Astrocyte (in vitro differentiated cells and primary cell): ENCODE results near the gene NRG3. TPM values are rescaled to one million over a fixed set of nuclear protein-coding genes. Genes with fewer than 3 reads are reported as not detected.

Experiments
- DNase-seq: peaks from one replicate; pipeline ENCODE4 v3.0.0-alpha.2; 2010; ENCODE audit warnings: low read depth
- FAIRE-seq: peaks from 2 replicates; lab custom pipeline; 2011; peaks lifted over from hg19 to GRCh38; lab: Jason Lieb, UNC
- H2AFZ ChIP-seq: 2 replicates; pipeline ENCODE4 v1.6.0; 2012; ENCODE audit warnings: low read depth, low read length, inconsistent platforms
- H3K27ac ChIP-seq: 2 replicates; pipeline ENCODE4 v1.5.1; 2011; ENCODE audit warnings: low read depth, low read length, inconsistent platforms
- H3K27me3 ChIP-seq: 2 replicates; pipeline ENCODE4 v1.6.0; 2011; ENCODE audit warnings: low read length, inconsistent platforms; ENCODE audit not compliant: insufficient read depth
- H3K36me3 ChIP-seq: 2 replicates; pipeline ENCODE4 v1.5.1; 2011; ENCODE audit warnings: low read length, inconsistent platforms; ENCODE audit not compliant: insufficient read depth
- H3K4me1 ChIP-seq: 2 replicates; pipeline ENCODE4 v1.5.1; 2011; ENCODE audit warnings: low read length, inconsistent platforms; ENCODE audit not compliant: insufficient read depth
- H3K4me2 ChIP-seq: 2 replicates; pipeline ENCODE4 v1.6.0; 2012; ENCODE audit warnings: low read length, inconsistent platforms
- H3K4me3 ChIP-seq: 2 replicates; pipeline ENCODE4 v1.5.1; 2011; ENCODE audit warnings: low read depth, mild to moderate bottlenecking, low read length, inconsistent platforms; ENCODE audit not compliant: insufficient read depth
- H3K79me2 ChIP-seq: 2 replicates; pipeline ENCODE4 v1.6.0; 2012; ENCODE audit warnings: mild to moderate bottlenecking, low read length, inconsistent platforms; ENCODE audit not compliant: insufficient read depth
- H3K9ac ChIP-seq: 2 replicates; pipeline ENCODE4 v1.6.0; 2012; ENCODE audit warnings: mild to moderate bottlenecking, low read length, inconsistent platforms
- H3K9me3 ChIP-seq: 2 replicates; pipeline ENCODE4 v1.5.1; 2012; ENCODE audit warnings: low read depth, mild to moderate bottlenecking, low read length, inconsistent platforms; ENCODE audit not compliant: insufficient read depth
- H4K20me1 ChIP-seq: 2 replicates; pipeline ENCODE4 v1.6.0; 2012; ENCODE audit warnings: low read length, inconsistent platforms; ENCODE audit not compliant: insufficient read depth
- H3K27ac Mint-ChIP-seq: one replicate; pipeline ENCODE4 v1.8.0; 2021; ENCODE audit warnings: mild to moderate bottlenecking, mixed read lengths; ENCODE audit not compliant: unreplicated experiment
- H3K27me3 Mint-ChIP-seq: one replicate; pipeline ENCODE4 v1.8.0; 2021; ENCODE audit warnings: low read depth, mixed read lengths; ENCODE audit not compliant: unreplicated experiment
- H3K36me3 Mint-ChIP-seq: one replicate; pipeline ENCODE4 v1.8.0; 2021; ENCODE audit warnings: low read depth, mixed read lengths; ENCODE audit not compliant: unreplicated experiment
- H3K4me1 Mint-ChIP-seq: one replicate; pipeline ENCODE4 v1.8.0; 2021; ENCODE audit warnings: low read depth, mixed read lengths; ENCODE audit not compliant: unreplicated experiment
- H3K4me3 Mint-ChIP-seq: one replicate; pipeline ENCODE4 v1.8.0; 2021; ENCODE audit warnings: mild to moderate bottlenecking, moderate library complexity, mixed read lengths; ENCODE audit not compliant: unreplicated experiment
- H3K9me3 Mint-ChIP-seq: one replicate; pipeline ENCODE4 v1.8.0; 2021; ENCODE audit warnings: mild to moderate bottlenecking, mixed read lengths; ENCODE audit not compliant: unreplicated experiment
- EZH2 ChIP-seq: IDR thresholded peaks from 2 replicates; pipeline ENCODE4 v1.6.1; 2012; ENCODE audit warnings: mild to moderate bottlenecking, low read length, inconsistent platforms; ENCODE audit not compliant: insufficient read depth
- total RNA-seq: library from RNA; stranded (reverse); gene quantifications from 2 replicates; pipeline ENCODE4 v1.2.1, GENCODE V29; 2021
- TF ChIP-seq, protein P1 (sequence below): IDR thresholded peaks from 2 replicates; pipeline ENCODE4 v1.5.1; 2011; ENCODE audit warnings: low read depth, mild to moderate bottlenecking, inconsistent platforms, low read length, moderate library complexity; ENCODE audit not compliant: insufficient read depth

The NRG3 gene
- total RNA-seq, 1 donor from 2014 or later, result 2.1 TPM

DNA sequence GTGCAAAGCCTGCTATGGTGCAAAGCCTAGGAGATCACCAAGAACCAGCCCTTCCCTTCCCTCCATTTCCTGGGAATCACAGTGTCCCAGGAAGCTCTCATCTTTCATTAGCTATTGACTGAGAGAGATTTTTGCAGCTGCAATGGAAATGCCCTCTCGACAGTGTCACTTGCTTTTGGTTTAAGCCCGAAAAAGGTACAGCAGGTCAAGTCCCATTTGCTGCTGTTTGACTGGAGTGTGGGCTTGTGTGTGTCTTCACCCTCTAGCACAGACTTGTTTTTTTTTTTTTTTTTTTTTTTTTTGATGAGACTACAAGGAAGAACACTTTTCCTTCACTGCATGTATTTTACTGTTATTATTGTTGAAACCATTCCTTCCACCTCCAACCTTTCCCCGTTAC lies 36.3 kb downstream of the NRG3 start:
- Histone ChIP-seq H4K20me1 (no peaks in the 10 kb centered on the region), H3K79me2 (no peaks in the 10 kb centered on the region), H3K36me3 (no peaks in the 10 kb centered on the region), H2AFZ (no peak overlapping the region), H3K27ac (no peak overlapping the region), H3K9me3 (no peaks in the 10 kb centered on the region), H3K4me1 (no peaks in the 10 kb centered on the region), H3K27me3 (no peaks in the 10 kb centered on the region), H3K9ac (no peak overlapping the region), H3K4me2 (no peak overlapping the region), H3K4me3 (no peak overlapping the region)
- DNase-seq, result no peak
- Mint-ChIP-seq H3K27me3 (no peaks in the 10 kb centered on the region), H3K9me3 (no peaks in the 10 kb centered on the region), H3K4me3 (no peak overlapping the region), H3K27ac (no peak overlapping the region), H3K4me1 (no peaks in the 10 kb centered on the region), H3K36me3 (no peaks in the 10 kb centered on the region)
- FAIRE-seq, result no peak
- TF ChIP-seq EZH2, result no peak
- TF ChIP-seq, protein P1, sequence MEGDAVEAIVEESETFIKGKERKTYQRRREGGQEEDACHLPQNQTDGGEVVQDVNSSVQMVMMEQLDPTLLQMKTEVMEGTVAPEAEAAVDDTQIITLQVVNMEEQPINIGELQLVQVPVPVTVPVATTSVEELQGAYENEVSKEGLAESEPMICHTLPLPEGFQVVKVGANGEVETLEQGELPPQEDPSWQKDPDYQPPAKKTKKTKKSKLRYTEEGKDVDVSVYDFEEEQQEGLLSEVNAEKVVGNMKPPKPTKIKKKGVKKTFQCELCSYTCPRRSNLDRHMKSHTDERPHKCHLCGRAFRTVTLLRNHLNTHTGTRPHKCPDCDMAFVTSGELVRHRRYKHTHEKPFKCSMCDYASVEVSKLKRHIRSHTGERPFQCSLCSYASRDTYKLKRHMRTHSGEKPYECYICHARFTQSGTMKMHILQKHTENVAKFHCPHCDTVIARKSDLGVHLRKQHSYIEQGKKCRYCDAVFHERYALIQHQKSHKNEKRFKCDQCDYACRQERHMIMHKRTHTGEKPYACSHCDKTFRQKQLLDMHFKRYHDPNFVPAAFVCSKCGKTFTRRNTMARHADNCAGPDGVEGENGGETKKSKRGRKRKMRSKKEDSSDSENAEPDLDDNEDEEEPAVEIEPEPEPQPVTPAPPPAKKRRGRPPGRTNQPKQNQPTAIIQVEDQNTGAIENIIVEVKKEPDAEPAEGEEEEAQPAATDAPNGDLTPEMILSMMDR, result no peak

DNA sequence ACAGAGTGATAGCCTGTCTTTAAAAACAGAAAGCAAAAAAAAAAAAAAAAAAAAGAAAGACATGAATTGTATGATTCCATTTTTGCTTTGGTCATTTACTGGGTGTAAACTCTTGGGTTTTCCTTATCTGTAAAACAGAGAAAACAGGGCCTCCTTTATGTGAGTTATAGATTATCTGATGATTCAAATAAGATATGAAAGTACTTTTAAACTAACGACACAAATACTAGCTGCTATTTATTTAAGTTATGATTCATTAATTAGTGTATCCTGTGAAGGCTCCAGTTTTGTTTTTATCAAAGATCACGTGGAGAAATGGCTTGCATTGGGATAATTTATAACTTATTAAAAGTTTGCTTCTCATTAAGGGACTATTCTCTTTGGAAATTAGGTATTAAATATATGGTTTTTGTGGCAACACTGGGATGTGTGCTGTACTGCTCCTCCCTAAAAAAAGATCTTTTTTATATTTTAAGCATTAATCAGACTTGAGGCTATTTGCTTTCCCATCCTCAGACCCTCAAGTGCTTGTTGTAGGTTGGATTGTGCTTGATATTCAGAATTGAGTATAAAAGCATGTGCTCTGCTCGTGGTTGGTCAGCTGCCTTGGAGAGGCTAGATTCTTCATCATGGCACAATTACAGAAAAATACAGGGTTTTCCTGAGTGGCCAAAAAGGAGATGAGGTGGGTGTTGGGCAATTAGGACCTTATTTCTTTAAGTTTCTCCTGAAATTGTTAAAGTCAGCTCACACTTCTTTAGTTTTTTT lies 39.9 kb downstream of the NRG3 start:
- no peak for FAIRE-seq
- no peak for TF ChIP-seq EZH2
- TF ChIP-seq, protein P1, result no peak
- no peak overlapping the region for H3K4me3 Mint-ChIP-seq

DNA sequence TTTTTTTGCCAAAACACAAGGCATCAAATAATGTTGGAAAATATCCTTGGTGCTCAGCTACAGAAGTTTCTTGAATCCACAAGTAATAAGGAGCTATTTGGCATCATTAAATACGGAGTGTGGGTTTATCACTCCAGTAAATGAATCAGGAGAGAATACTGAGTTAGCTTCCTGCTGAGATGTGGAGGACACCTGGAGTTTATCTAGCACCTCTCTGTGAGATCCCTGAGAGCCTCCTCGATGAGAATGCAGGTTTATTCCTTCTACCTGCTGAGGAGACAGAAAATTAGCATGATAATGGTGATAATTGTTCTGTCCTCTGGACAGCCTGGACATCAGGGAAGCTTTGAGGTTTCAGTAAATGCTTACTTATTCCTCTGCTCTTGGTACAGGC lies 40.5 kb downstream of the NRG3 start:
- no peaks in the 10 kb centered on the region for H3K9me3 Mint-ChIP-seq
- no peaks in the 10 kb centered on the region for H3K9me3 ChIP-seq
- H3K36me3 Mint-ChIP-seq, result no peaks in the 10 kb centered on the region
- no peak overlapping the region for H3K27ac Mint-ChIP-seq
- H3K4me3 ChIP-seq, result no peak overlapping the region
- no peaks in the 10 kb centered on the region for H3K27me3 Mint-ChIP-seq
- no peak overlapping the region for H3K27ac ChIP-seq
- H3K27me3 ChIP-seq, result no peaks in the 10 kb centered on the region
- DNase-seq (no peak), FAIRE-seq (no peak)
- no peak overlapping the region for H2AFZ ChIP-seq
- no peaks in the 10 kb centered on the region for H3K4me1 ChIP-seq
- no peak overlapping the region for H3K4me3 Mint-ChIP-seq
- no peaks in the 10 kb centered on the region for H4K20me1 ChIP-seq
- H3K4me2 ChIP-seq, result no peak overlapping the region
- peaks cover 2% of the 10 kb centered on the region for H3K4me1 Mint-ChIP-seq
- no peaks in the 10 kb centered on the region for H3K79me2 ChIP-seq
- no peaks in the 10 kb centered on the region for H3K36me3 ChIP-seq
- H3K9ac ChIP-seq, result no peak overlapping the region
- no peak for TF ChIP-seq EZH2
- TF ChIP-seq, protein P1, result no peak

More for the DNA sequence above, 39.9 kb downstream of the NRG3 start:
- Histone ChIP-seq H3K4me1 (no peaks in the 10 kb centered on the region), H2AFZ (no peak overlapping the region), H3K79me2 (no peaks in the 10 kb centered on the region), H3K9me3 (no peaks in the 10 kb centered on the region), H3K4me2 (no peak overlapping the region), H3K27ac (no peak overlapping the region), H3K27me3 (no peaks in the 10 kb centered on the region), H3K9ac (no peak overlapping the region), H3K4me3 (no peak overlapping the region), H4K20me1 (no peaks in the 10 kb centered on the region), H3K36me3 (no peaks in the 10 kb centered on the region)
- H3K4me1 Mint-ChIP-seq, result peaks cover 2% of the 10 kb centered on the region
- DNase-seq, result no peak
- no peaks in the 10 kb centered on the region for H3K9me3 Mint-ChIP-seq
- H3K27ac Mint-ChIP-seq, result no peak overlapping the region
- no peaks in the 10 kb centered on the region for H3K27me3 Mint-ChIP-seq
- no peaks in the 10 kb centered on the region for H3K36me3 Mint-ChIP-seq
